Activated CD4-positive, alpha-beta T cell treated with anti-CD3 and anti-CD28 coated beads, Interleukin-2, Interleukin-4, amounts not matched to agents 100 ng/mL and 50 ng/mL, durations not matched to agents 16 hours and 8 hours (primary cell): Measurements from ENCODE around the gene B4GAT1.
"Not testable (repeated sequence)": the region's sequence is repeated elsewhere in the genome, so short reads cannot be mapped to it uniquely, and the experiment has no call there.

Source experiments
- DNase-seq: peaks from one replicate; pipeline ENCODE4 v3.0.0-alpha.2; 2020; ENCODE audit warnings: low spot score

B4GAT1 gene

DNA sequence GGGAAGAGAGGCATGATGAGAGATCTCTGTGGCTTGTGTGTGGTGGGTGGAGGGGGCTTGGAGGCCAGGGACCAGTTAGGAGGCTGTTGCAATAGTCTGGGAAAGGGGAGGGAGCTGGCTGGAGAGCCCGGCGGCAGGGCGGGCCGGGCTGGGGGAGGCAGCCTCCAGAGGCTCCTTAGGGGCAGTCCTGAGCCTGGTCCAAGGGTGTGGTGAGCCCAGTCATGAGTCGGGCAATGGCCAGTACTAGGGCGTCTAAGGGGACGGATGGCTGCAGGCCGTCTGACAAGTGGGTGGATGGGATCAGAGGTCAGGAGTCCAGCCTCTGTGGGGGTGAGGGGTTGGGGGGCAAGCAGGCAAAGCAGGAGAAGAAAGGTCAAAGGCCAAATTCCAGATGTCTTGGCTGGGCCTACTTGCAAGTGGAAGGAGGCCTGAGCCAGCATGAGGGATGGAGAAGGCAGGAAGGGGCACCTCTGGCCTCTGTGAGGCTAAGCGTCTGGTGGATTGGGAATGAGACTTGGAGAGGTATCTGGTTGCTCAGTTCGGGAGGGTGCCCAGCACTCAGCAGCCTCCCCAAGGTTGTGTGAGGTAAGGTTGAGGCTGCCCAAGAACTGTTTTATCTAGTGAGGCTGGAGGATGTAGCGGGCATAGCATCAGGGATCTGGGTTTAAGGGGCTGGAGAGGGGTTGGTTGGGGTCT, 24.5 kb downstream of the B4GAT1 start:
- DNase-seq: no peak

DNA sequence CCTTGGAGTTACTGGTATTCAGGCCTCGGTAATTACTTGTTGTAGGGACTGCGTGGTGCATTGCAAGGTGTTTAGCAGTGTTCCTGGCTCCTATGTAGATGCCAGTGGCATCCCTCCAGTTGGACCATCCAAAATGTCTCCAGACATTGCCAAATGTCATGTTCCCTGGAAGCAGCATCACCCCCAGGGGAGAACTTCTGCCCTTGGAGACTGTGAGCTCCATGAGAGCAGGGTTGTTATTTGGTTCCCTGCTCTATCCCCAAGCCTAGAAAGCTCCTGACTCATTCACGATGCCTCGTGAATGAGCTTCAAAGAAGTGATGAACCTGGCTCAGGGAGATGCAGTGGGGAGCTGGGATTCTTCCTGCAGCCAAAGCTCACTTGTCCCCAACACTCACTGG, 25.8 kb downstream of the B4GAT1 start:
- no peak for DNase-seq

DNA sequence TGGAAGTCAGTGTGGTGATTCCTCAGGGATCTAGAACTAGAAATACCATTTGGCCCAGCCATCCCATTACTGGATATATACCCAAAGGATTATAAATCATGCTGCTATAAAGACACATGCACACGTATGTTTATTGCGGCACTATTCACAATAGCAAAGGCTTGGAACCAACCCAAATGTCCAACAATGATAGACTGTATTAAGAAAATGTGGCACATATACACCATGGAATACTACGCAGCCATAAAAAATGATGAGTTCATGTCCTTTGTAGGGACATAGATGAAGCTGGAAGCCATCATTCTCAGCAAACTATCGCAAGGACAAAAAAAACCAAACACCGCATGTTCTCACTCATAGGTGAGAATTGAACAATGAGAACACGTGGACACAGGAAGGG, 26.7 kb downstream of the B4GAT1 start:
- not testable (repeated sequence) for DNase-seq

DNA sequence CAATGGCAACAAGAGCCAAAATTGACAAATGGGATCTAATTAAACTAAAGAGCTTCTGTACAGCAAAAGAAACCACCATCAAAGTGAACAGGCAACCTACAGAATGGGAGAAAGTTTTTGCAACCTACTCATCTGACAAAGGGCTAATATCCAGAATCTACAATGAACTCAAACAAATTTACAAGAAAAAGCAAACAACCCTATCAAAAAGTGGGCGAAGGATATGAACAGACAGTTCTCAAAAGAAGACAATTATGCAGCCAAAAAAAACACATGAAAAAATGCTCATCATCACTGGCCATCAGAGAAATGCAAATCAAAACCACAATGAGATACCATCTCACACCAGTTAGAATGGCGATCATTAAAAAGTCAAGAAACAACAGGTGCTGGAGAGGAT, 27.1 kb downstream of the B4GAT1 start:
- DNase-seq: not testable (repeated sequence)

DNA sequence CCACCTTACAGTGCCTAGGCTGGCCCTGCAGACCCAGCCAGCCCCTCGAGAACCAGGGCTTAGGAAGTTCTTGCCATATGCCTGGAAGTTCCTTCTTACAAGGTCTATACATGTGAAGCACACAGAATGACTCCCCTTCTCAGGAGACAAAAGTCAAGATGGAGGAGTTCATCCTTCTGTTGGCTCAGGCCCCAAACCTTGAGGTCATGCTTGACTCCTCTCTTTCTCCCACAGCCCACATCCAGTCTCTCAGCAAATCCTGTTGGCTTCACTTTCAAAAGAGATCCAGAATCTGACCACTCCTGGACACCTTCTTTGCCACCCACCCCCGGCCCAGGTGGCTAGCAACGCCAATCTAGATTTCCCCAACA, 28.8 kb downstream of the B4GAT1 start:
- no peak for DNase-seq

DNA sequence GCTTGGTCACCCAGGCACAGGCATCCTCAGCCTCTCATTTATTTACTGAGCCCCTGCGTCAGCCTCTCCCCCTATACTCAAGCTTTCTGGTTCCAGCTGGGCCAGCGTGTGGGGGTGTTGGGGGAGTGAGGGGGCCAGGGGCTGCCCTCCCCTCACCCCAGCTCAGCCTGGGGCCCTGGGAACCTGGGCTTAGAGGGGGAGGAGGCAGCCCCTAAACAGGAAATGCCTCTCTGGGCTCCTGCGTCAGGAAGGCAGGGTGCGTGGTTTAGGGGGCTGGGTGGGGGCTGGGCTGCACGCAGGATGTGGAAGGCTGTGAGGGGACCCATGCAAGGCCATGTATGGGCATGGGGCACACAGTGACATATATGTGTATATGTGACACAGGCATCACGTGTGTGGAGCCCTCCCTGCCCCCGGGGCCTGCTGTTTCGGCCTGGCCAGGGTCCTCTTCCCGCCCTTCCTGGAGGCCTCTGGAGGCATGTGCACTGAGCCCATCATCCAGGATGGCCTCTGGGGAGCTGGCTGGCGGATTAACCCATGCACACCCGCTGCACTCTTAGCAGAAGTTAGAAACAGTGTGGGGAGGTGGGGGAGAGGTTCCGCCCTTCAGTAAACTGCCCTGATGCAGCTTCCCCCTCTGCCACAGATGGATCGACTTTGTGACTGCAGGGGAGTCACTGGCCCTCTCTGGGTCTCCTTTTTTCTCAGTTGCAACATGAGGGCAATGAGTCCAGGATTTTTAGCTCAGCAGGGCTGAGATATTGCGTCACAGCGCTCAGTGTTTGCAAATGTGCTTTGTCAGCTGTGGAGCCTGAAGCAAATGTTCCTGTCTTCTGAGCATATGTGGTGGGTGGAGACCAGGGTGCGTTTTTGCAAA, 29.5 kb downstream of the B4GAT1 start:
- DNase-seq: no peak

DNA sequence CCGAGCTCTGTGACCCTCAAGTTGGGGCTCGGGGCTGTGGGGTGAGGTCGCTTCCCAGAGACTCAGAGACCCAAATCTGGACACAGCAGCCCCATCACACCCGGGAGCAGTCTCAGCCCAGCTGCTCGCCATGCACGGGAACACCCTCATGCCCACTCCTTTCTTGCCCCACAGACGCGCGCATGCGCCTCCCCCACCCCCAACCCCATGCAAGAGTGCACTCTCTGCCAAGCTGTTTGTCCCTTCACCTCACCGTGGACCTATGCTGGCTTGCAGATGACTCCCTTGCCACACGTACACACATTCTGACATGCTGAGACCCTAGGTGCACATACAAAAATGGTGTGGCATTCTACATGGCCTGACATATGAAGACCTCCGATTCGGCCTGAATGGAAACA, 30.1 kb downstream of the B4GAT1 start:
- no peak for DNase-seq

DNA sequence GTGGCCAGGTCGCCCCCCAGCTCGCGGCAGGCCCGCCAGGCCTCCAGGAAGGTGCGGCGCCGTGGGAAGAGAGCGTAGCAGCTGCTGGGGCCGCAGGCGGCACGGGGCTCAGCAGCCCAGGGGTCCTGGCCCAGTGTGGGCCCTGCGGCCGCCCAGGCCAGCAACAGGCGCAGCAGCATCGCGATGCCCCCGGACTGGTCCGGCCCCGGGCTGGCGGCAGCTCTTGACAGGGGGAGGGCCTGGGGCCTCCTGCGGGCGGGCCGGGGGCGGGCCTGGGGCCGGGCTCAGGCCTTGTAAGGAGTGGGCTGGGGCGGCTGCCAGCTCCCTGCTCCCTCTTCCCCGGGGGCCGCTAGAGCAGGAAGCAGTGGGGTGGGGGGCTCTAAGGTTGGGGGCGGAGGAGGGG, 30.6 kb downstream of the B4GAT1 start, which contains the start of gene CD248:
Gene CD248 (minus strand): TSS at position 196 of the 403 bp plus-strand sequence. CDS start 17 bp downstream, at position 179.
- DNase-seq: no peak

DNA sequence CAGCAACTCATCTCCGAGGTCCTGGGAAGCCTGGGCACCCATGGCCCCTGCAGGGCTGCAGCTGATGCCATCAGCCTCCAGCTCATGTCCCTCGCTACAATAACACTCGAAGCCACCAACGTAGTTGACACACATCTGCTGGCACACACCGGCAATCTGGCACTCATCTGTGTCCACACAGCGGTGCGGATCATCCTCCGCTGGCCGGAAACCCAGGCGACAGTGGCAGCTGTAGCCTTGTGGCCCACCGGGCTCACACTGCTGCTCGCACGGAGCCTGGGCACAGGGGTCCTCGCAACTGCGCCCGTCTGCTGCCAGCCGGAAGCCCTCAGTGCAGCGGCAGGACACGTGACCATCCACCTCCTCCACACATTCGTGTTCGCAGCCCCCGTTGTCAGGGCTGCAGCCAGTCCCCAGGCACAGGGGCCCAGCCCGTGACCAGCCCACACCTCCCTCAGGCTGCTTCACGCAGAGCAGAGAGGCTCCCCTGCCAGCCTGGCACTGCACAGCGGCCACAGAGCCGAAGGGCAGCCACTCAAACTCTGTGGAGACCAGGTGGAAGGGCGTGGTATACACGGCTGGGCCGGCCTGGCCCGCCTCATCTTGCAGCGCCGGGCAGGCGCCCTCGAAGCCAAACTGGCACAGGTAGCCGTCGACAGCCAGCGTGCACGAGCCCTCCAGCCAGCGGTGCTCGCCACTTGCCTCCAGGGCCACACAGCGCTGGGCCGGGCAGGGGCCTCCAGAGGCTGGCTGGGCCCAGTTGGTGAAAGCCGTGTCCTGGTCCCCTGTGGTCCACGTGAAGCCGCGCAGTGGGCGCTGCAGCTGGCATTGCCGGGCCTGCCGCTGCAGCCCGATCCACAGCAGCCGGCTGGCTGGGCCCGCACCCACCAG, 31.3 kb downstream of the B4GAT1 start:
- DNase-seq: no peak

DNA sequence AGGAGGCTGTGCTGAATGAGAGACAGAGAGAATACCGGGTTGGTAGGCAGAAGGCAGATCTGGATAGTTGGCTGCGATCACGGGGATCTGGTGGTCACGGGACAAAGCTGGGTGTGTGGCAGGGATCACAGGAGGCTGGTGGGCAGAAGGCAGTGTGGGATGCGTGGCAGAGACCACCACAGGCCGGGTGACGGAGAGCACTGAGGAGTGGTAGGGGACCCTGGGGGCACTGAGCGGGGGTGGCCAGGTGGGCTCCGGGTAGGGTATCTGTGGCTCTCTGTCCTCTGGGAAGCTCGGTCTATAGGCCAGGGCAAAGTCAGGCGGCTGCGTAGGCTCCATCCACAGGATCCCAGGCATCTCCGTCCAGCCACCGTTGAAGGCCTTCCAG, 31.9 kb downstream of the B4GAT1 start:
- no peak for DNase-seq

DNA sequence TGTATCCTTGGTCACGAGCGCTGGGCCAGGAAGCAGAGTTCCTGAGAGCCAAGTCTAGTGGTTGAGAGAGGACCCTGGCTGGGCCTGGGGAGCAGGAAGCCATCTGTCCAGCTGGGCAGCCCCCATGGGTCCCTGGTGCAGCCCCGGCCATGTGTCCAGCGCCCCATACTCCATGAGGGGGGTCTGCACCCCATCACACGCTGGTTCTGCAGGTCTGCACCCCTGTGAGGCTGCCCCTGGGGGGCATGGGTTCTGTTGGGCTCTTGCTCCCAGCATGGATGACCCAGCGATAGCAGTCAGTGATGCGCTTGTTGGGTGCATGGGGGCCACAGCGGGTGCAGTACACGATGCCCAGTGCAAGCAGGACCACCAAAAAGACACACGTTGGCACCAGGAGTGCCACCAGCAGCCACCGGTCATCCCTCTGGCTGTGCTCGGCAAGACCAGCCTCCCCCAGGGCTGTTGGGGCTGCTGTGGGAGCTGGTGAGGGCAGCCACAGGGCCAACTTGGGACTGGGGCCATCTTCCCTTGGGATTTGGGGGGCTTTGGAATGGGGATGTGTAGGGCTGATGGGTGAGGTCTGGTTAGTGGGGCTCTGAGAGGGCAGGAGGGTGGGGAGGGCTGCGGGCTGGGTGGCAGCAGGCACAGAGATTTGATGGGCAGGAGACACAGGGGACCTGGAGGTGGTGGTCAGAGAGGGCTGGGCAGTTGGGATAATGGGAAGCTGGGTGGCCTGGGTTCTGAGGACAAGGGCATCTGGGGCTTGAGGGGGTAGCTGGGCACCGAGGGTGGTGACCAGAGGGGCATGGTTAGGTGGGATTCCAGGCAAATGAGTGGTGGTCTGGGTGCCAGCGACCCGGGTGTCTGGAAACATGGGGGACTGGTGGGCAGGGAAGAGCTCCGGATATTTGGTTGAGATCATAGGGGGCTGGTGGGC, 32.6 kb downstream of the B4GAT1 start:
- no peak for DNase-seq

DNA sequence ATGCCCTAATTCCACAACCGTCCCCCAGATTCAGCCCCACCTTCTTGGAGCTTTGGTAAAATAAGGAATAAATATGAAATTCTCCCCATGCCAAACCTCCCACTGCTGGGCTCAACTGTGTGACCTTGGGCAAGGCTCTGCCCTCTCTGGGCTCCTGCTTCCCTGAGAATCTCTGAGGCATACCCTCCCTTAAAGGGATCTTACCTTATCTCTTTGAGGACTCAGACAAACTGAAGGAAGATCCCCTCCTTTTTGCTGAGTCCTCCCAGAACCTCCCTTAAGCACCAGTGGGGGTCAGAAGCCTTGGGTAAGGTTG, 33.3 kb downstream of the B4GAT1 start:
- no peak for DNase-seq

DNA sequence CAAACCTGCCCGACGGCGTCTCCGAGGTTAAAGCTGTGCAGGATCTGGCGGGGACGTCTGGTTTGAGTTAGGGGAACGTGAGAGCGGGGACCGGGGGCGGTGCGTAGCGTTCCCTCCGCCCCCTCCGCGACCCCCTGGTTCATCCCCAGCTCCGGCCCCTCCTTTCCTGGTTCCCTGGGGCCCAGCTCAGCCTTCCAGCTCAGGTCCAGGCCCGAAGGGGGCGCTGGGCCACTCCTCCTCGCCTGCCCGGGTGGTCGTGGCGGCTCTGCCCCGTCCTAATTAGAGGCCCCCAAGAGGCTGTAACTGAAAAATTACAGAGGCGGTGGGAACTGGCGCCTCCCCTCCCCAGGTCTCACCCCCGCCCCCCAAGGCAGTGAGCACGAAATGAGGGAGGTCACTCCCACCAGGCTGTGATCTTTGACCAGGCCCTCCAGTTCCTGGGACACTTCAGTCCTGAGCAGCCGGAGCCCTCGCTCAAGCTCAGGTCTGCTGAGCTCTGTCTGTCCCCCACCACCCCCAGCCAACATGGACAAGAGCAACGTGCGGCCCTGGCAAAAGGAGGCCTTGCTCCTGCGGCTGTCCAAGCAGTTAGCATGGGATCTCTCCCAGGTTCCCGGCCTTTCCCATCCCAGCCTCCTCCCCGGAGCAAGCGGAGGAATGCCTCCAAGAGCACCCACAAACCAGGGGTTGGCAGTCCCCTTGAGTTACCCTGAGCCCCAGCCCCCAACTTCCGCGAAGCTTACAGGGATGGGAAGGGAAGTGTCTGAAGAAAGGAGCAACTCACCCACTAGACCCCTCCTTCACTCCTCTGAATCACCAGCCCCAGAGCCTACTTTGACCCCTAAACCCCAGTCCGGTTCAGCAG, 33.9 kb downstream of the B4GAT1 start:
- DNase-seq: no peak

DNA sequence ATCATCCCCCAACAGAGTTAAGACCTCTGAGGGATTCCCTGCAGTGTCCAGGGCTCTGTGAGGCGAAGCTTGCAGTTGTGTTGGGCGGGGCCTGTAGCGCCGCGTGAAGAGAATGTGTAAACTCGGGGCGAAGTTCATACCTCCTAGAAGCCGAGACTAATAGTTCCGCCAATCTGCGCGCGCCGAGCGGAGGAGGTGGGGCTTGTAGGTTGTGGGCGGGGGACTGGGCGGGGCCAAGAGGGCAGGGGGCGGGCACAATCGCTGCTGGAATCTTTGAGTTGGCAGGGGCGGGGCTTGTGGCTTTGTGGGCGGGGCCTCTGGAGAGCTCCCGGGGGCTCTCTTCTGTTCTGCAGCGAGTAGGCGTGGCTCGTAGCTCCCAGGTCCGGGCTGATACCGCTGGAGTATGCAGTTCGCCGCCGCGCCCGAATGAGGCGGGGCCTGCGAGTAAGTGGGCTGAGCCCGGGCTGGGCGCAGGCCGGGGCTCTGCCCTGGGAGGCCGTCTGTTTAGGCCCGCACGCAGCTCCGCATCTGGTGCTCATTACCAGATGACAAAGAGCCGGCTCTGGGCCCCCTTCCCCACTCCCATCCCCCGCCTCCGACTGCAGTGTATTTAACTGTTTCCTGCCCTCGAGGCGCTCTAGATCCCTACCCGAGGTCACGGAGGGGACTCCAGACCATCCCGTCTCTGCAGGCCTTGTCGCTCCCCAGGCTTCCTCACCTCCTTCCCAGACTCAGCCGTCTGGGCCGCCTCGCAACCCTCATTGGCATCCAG, 34.7 kb downstream of the B4GAT1 start:
- DNase-seq: peak; percentile 96

DNA sequence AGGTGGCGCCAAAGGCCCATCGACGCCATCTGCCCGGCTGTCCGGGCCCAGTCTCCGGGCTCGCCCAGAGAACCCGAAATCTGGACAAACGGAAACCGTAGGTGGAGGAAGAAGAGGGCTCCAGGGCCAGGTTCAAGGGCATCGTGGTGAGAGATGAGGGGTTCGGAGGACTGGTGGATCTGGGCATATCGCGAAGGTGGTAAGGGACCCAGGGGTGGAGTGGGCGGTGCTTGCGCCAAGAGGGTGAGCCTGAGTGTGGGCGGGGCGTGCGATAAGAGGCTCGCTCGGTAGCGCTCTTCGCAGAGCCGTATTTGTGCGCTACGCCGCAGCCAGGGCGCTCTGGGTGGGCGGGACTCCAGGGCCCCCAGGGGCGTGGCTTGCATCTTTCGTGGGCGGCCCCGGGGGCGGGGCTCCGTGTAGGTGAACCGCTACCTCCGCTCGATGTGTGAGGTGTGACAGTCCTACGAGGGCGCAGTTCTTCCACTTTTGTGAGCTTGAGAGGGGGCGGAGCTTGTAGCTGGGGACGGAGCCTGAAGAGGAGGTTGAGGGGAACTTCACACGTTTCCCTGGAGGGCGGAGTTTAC, 35.4 kb downstream of the B4GAT1 start:
- peak; percentile 95 for DNase-seq

DNA sequence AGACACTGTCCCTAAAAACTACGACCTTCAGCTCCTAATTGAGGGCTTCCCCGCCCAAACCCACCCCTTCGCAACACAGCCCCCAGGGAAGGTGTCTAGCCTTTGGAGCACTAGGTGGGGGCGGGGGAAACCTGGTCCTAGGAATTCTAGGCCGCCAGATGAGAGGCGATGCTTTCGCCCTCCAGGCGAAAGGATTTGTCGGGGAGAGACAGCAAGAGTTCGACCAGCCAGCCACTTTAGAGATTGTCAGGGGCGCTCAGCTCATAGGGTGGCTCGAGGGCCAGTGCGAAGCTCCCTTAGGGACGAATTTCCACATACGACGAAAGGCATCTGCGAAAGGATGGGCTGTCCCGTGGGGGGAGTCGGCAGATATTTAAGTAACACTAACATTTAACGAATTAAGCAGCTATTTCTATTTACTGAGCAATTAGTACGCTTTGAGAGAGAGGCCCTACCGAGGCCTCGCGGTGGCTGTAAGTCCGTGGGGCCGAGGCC, 35.9 kb downstream of the B4GAT1 start:
- DNase-seq: no peak

DNA sequence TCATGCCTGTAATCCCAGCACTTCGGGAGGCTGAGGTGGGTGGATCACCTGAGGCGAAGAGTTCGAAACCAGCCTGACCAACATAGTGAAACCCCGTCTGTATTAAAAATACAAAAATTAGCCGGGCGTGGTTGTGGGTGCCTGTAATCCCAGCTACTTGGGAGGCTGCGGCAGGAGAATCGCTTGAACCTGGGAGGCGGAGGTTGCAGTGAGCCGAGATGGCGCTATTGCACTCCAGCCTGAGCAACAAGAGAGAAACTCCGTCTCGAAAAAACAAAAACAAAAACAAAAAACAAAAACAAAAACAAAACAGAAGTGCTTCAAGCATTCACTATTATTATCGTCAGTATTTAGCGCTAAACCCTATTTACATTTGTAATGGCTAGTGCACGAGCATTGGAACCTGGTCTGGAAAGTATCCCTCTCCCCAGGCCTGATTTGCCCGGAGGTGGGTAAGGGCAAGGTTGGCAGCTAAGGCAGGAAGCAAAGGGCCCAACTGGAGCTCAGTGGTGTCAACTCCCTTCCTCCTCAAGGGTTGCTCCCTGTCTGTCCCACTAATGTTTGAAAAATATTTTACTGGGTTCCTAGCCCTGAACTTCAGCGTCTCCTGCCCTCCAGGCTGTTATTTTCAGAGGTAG, 36.5 kb downstream of the B4GAT1 start:
- DNase-seq: not testable (repeated sequence)

DNA sequence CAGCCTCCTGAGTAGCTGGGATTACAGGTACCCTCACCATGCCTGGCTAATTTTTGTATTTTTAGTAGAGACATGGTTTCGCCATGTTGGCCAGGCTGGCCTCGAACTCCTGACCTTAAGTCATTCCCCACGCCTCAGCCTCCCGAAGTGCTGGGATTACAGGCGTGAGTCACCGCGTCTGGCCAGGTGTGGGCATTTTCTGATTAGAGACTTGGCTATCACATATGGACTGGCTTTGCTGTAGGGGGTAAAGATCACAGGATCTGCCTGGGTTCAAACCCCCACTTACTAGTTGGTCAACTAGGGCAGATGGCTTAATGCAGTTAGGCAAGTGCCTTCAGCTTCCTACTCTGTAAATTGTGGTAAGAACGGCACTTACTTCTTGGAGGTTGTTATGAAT, 37.1 kb downstream of the B4GAT1 start:
- DNase-seq: no peak

DNA sequence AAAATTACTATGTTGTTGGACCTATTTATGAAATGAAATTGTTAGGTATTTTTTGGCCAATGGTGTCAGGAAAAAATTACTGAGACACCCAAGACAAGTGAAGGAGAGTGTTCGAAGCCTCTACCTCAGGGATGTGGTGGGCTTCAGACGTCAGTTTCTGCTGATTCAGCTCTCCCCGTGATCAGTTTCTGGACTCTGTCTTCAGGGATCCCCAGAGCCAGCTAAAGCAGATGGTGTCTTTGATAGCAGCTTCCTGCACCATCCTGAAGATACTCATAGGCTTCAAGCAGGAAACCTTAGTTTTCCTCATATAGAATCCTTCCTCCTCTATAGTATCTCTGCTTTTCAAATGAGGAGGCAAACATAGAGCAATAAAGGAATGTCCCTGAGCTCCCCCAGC, 38.0 kb downstream of the B4GAT1 start:
- DNase-seq: no peak
